Measurements from ENCODE around the gene SPHK1. TPM values are rescaled to one million over a fixed set of nuclear protein-coding genes. Genes with fewer than 3 reads are reported as not detected.
A peak's percentile ranks its signal among the peaks of the same experiment; 100 is the strongest.

The SPHK1 gene
- total and polyA plus RNA-seq, 7 donors = 0.90 to 21.3 (median 3.1) TPM

GRCh38 chr17:76408037-76408849, 23.8 kb downstream of the SPHK1 start:
- Histone ChIP-seq H3K4me3 (no peak overlapping the region), H3K4me1 (peaks cover 36% of the 10 kb centered on the region), H3K27me3 (ENCODE audit: insufficient read depth in 3 of 3, low read length in 2 of 3) (no peaks in the 10 kb centered on the region), H3K36me3 (ENCODE audit: insufficient read depth in 1 of 2, low read depth in 1 of 2) (peaks cover 0 to 23% of the 10 kb centered on the region in 2 donors), H3K9me3 (no peaks in the 10 kb centered on the region), H3K27ac (no peak overlapping the region)
- ATAC-seq = peak in 3 of 4 donors; percentile 42 to 55 (median 49)
- intact Hi-C loops (cut with DNase I) = loop anchor here (5.0 kb wide), 3 partner anchors 39 to 99 kb away; no protein-coding TSS in a partner anchor
- peak in 1 of 2 donors; percentile 76 for DNase-seq
- WGBS, 3 donors = 72 to 75% (median 74%) methylated on average over 12 of the region's 12 CpGs
- TF ChIP-seq CTCF (IDR thresholded peaks at IDR 0.05) = peak; percentile 59

- peaks cover 36% of the 10 kb centered on the region for H3K4me1 ChIP-seq
- intact Hi-C loops (cut with DNase I) = no loop called here
- no peak overlapping the region for H3K27ac ChIP-seq
- no peaks in the 10 kb centered on the region for H3K9me3 ChIP-seq
- DNase-seq (no peak), ATAC-seq (no peak)
- H3K27me3 ChIP-seq (ENCODE audit: insufficient read depth in 3 of 3, low read length in 2 of 3) = no peaks in the 10 kb centered on the region
- 92 to 95% (median 93%) methylated on average over 15 of the region's 15 CpGs for WGBS, 3 donors
- H3K36me3 ChIP-seq (ENCODE audit: insufficient read depth in 1 of 2, low read depth in 1 of 2) = peaks cover 0 to 15% of the 10 kb centered on the region in 2 donors
- H3K4me3 ChIP-seq = no peak overlapping the region
- TF ChIP-seq CTCF (IDR thresholded peaks at IDR 0.05) = no peak
Observed at GRCh38 chr17:76410328-76410965, 26.0 kb downstream of the SPHK1 start.

- no peak for TF ChIP-seq CTCF (IDR thresholded peaks at IDR 0.05)
- H3K27me3 ChIP-seq (ENCODE audit: insufficient read depth in 3 of 3, low read length in 2 of 3) = no peaks in the 10 kb centered on the region
- intact Hi-C loops (cut with DNase I) = no loop called here
- H3K4me3 ChIP-seq = no peak overlapping the region
- H3K36me3 ChIP-seq (ENCODE audit: insufficient read depth in 1 of 2, low read depth in 1 of 2) = peaks cover 0 to 15% of the 10 kb centered on the region in 2 donors
- no peak for ATAC-seq
- H3K9me3 ChIP-seq = no peaks in the 10 kb centered on the region
- no peak for DNase-seq
- WGBS, 3 donors = 96 to 98% (median 97%) methylated on average over 5 of the region's 5 CpGs
- H3K4me1 ChIP-seq = peaks cover 34% of the 10 kb centered on the region
- no peak overlapping the region for H3K27ac ChIP-seq
Observed at GRCh38 chr17:76411247-76411646, 26.8 kb downstream of the SPHK1 start.

- intact Hi-C loops (cut with DNase I) = loop anchor here in 1 of 2 donors (5.0 kb wide), 1 partner anchor 38 kb away; the partner anchor contains the start of gene UBE2O
- H3K27me3 ChIP-seq (ENCODE audit: insufficient read depth in 3 of 3, low read length in 2 of 3) = no peaks in the 10 kb centered on the region
- WGBS, 3 donors = 39 to 57% (median 39%) methylated on average over 21 of the region's 21 CpGs
- H3K36me3 ChIP-seq (ENCODE audit: insufficient read depth in 1 of 2, low read depth in 1 of 2) = peaks cover 0 to 15% of the 10 kb centered on the region in 2 donors
- ATAC-seq = peak; percentile 30 to 56 (median 43)
- DNase-seq = peak; percentile 61 to 75
- peak overlapping the region; percentile 55 for H3K27ac ChIP-seq
- H3K4me3 ChIP-seq = no peak overlapping the region
- no peak for TF ChIP-seq CTCF (IDR thresholded peaks at IDR 0.05)
- peaks cover 40% of the 10 kb centered on the region for H3K4me1 ChIP-seq
- no peaks in the 10 kb centered on the region for H3K9me3 ChIP-seq
Observed at GRCh38 chr17:76414334-76415295, 30.2 kb downstream of the SPHK1 start.
